HepG2 (cell line): ENCODE measurements around the gene PSMB11. TPM values are rescaled to one million over a fixed set of nuclear protein-coding genes. Genes with fewer than 3 reads are reported as not detected.

ENCODE experiments used
- ELF1 ChIP-seq: sonication (generic); formaldehyde crosslinking; IDR thresholded peaks from 2 replicates; pipeline ENCODE4 v1.4.0; 2020; ENCODE audit warnings: missing genetic modification reagents
- FIP1L1 ChIP-seq: fragments of 200-400 bp; formaldehyde crosslinking; IDR thresholded peaks from 2 replicates; pipeline ENCODE4 v1.6.1; 2018; ENCODE audit warnings: low read depth, mild to moderate bottlenecking, low read length, moderate library complexity, borderline replicate concordance; ENCODE audit not compliant: insufficient read depth
- FOSL2 ChIP-seq: sonication (generic); formaldehyde crosslinking; IDR thresholded peaks from 2 replicates; pipeline ENCODE4 v1.4.0; 2020; ENCODE audit warnings: missing genetic modification reagents
- FOXK1 ChIP-seq: sonication (generic); formaldehyde crosslinking; IDR thresholded peaks from 2 replicates; pipeline ENCODE4 v1.4.0; 2020; ENCODE audit warnings: low read depth, missing genetic modification reagents, borderline replicate concordance
- IRX3 ChIP-seq: sonication (generic); formaldehyde crosslinking; IDR thresholded peaks from 2 replicates; pipeline ENCODE4 v1.8.1; 2023; ENCODE audit warnings: mild to moderate bottlenecking, low read depth, missing genetic modification reagents, borderline replicate concordance
- KMT2A ChIP-seq: sonication (generic); formaldehyde crosslinking; IDR thresholded peaks from 2 replicates; pipeline ENCODE4 v1.4.0; 2020; ENCODE audit warnings: missing genetic modification reagents
- MATR3 ChIP-seq: sonication (generic); formaldehyde crosslinking; IDR thresholded peaks from 2 replicates; pipeline ENCODE4 v1.4.0; 2020; ENCODE audit warnings: missing genetic modification reagents
- PAWR ChIP-seq: sonication (generic); formaldehyde crosslinking; IDR thresholded peaks from 2 replicates; pipeline ENCODE4 v1.4.0; 2020; ENCODE audit warnings: missing genetic modification reagents, mild to moderate bottlenecking, borderline replicate concordance
- PTBP1 ChIP-seq: fragments of 200-400 bp; formaldehyde crosslinking; IDR thresholded peaks from 2 replicates; pipeline ENCODE4 v1.6.1; 2018; ENCODE audit warnings: low read length, low read depth; ENCODE audit not compliant: poor library complexity, severe bottlenecking
- RARA ChIP-seq: IDR thresholded peaks from 2 replicates; pipeline ENCODE4 v1.6.1; 2016; ENCODE audit warnings: missing genetic modification reagents, missing compliant biosample characterization
- RNF2 ChIP-seq: fragments of 450-650 bp; conservative IDR thresholded peaks from 2 replicates; pipeline ENCODE4 v1.6.1; 2016; ENCODE audit warnings: low read depth
- RORA ChIP-seq: sonication (generic); formaldehyde crosslinking; IDR thresholded peaks from 2 replicates; pipeline ENCODE4 v1.5.0; 2020; ENCODE audit warnings: mild to moderate bottlenecking, missing genetic modification reagents, moderate library complexity
- SKI ChIP-seq: fragments of 450-650 bp; IDR thresholded peaks from one replicate; pipeline ENCODE4 v1.6.1; 2018; ENCODE audit warnings: mild to moderate bottlenecking; ENCODE audit not compliant: partially characterized antibody
- SRSF9 ChIP-seq: fragments of 200-400 bp; formaldehyde crosslinking; IDR thresholded peaks from 2 replicates; pipeline ENCODE4 v1.6.1; 2018; ENCODE audit warnings: borderline replicate concordance, mild to moderate bottlenecking, low read depth, low read length; ENCODE audit not compliant: insufficient read depth, poor library complexity, severe bottlenecking
- THAP8 ChIP-seq: sonication (generic); formaldehyde crosslinking; IDR thresholded peaks from 2 replicates; pipeline ENCODE4 v1.5.1; 2020; ENCODE audit warnings: missing genetic modification reagents, mild to moderate bottlenecking, borderline replicate concordance
- TIGD3 ChIP-seq: sonication (generic); formaldehyde crosslinking; IDR thresholded peaks from 2 replicates; pipeline ENCODE4 v1.5.1; 2020; ENCODE audit warnings: mild to moderate bottlenecking, missing genetic modification reagents, borderline replicate concordance
- XBP1 ChIP-seq: sonication (generic); formaldehyde crosslinking; IDR thresholded peaks from 2 replicates; pipeline ENCODE4 v1.5.0; 2020; ENCODE audit warnings: missing genetic modification reagents
- ZBTB25 ChIP-seq: IDR thresholded peaks from 2 replicates; pipeline ENCODE4 v1.6.1; 2018; ENCODE audit warnings: missing genetic modification reagents
- ZMYM4 ChIP-seq: sonication (generic); formaldehyde crosslinking; IDR thresholded peaks from 2 replicates; pipeline ENCODE4 v1.8.1; 2023; ENCODE audit warnings: mild to moderate bottlenecking, missing genetic modification reagents
- ZNF143 ChIP-seq: sonication (generic); formaldehyde crosslinking; IDR thresholded peaks from 2 replicates; pipeline ENCODE4 v1.4.0; 2020; ENCODE audit warnings: missing genetic modification reagents
- ZNF34 ChIP-seq: sonication (generic); formaldehyde crosslinking; IDR thresholded peaks from 2 replicates; pipeline ENCODE4 v1.4.0; 2020; ENCODE audit warnings: mild to moderate bottlenecking, missing genetic modification reagents, borderline replicate concordance
- ZNF550 ChIP-seq: sonication (generic); formaldehyde crosslinking; IDR thresholded peaks from 2 replicates; pipeline ENCODE4 v1.4.0; 2020; ENCODE audit warnings: mild to moderate bottlenecking, missing genetic modification reagents, borderline replicate concordance
- ZNF749 ChIP-seq: sonication (generic); formaldehyde crosslinking; IDR thresholded peaks from 2 replicates; pipeline ENCODE4 v1.8.0; 2022; ENCODE audit warnings: mild to moderate bottlenecking, missing genetic modification reagents, moderate library complexity, borderline replicate concordance
- polyA plus RNA-seq, 8 experiments: library from polyadenylated mRNA; depleted of rRNA in 3 of 8; stranded (reverse) in 7 of 8; unstranded in 1 of 8; fragments of >200 nt; fragmentation: Illumina TruSeq in 4 of 8; extraction: Trizol in 4 of 8; gene quantifications; 2 replicates each; pipeline versions ENCODE4 v1.2.1 to v1.2.3, GENCODE V29; 2011 to 2016; ENCODE audit warnings: low read depth in 4 of 8, missing spikeins in 1 of 8, mixed read lengths in 1 of 8; ENCODE audit not compliant: insufficient read depth in 1 of 8
- total RNA-seq, 5 experiments: library from RNA; depleted of rRNA; stranded (reverse); fragments of >200 nt; fragmentation: Illumina TruSeq; extraction: Trizol; gene quantifications; 2 replicates each; pipeline ENCODE4 v1.2.3, GENCODE V29; 2016; ENCODE audit warnings: low read depth in 1 of 5

PSMB11 gene
- total and polyA plus RNA-seq, 2 of the 13 experiments (the other 11 are each of a cell fraction or from before 2014, with no cell fraction given) = not detected

GRCh38 chr14:23009939-23010726 lies 31.9 kb upstream of the PSMB11 start, which contains the start of gene C14orf93 (continued):
- TF ChIP-seq FOXK1 (CRISPR knock-in tag) = no peak; the same call in none of the 2 replicates
- no peak for TF ChIP-seq FOSL2 (CRISPR knock-in tag)
- no peak for TF ChIP-seq ZNF550 (CRISPR knock-in tag)
- TF ChIP-seq ZNF143 (CRISPR knock-in tag) = no peak
- TF ChIP-seq ELF1 = no peak
- no peak for TF ChIP-seq ZNF749 (CRISPR knock-in tag)
- peak; percentile 54; the same call in 1 of the 2 replicates for TF ChIP-seq KMT2A
- TF ChIP-seq IRX3 (CRISPR knock-in tag) = peak; percentile 90; the same call in 1 of the 2 replicates
- no peak for TF ChIP-seq MATR3 (CRISPR knock-in tag)
- no peak for TF ChIP-seq TIGD3
- TF ChIP-seq XBP1 (CRISPR knock-in tag) = no peak
- TF ChIP-seq RORA (CRISPR knock-in tag) = no peak
- no peak for TF ChIP-seq RARA (CRISPR knock-in tag)
- no peak for TF ChIP-seq PAWR (CRISPR knock-in tag)
- peak; percentile 94; the same call in 1 of the 2 replicates for TF ChIP-seq ZNF34 (CRISPR knock-in tag)
- TF ChIP-seq ZMYM4 (CRISPR knock-in tag) = peak; percentile 71
- peak; percentile 89 for TF ChIP-seq RNF2
- no peak for TF ChIP-seq FIP1L1
- TF ChIP-seq SRSF9 = no peak
- TF ChIP-seq SKI = no peak
- no peak for TF ChIP-seq PTBP1
- peak; percentile 30; the same call in 1 of the 2 replicates for TF ChIP-seq ZBTB25 (CRISPR knock-in tag)
- TF ChIP-seq THAP8 = no peak
